Upper lobe of right lung (tissue), 1 donor: ENCODE measurements around the gene MLLT3. TPM values are rescaled to one million over a fixed set of nuclear protein-coding genes. Genes with fewer than 3 reads are reported as not detected.

Source experiments
- ATAC-seq: fragments of 200-7000 bp; cut with Tn5 transposase; one replicate; pipeline ENCODE4 v1.9.1; 2020; ENCODE audit warnings: mild to moderate bottlenecking, moderate library complexity
- DNase-seq: peaks from one replicate; pipeline ENCODE4 v3.0.0-alpha.2; 2020
- H3K27ac ChIP-seq: fragments of 200-600 bp; one replicate; pipeline ENCODE4 v1.8.0; 2022
- H3K27me3 ChIP-seq: fragments of 200-600 bp; one replicate; pipeline ENCODE4 v1.8.0; 2022; ENCODE audit warnings: mild to moderate bottlenecking
- H3K36me3 ChIP-seq: fragments of 200-600 bp; one replicate; pipeline ENCODE4 v1.8.0; 2022
- H3K4me1 ChIP-seq: fragments of 200-600 bp; one replicate; pipeline ENCODE4 v1.8.0; 2022
- H3K4me3 ChIP-seq: fragments of 200-600 bp; one replicate; pipeline ENCODE4 v1.8.0; 2022; ENCODE audit warnings: mild to moderate bottlenecking
- H3K9me3 ChIP-seq: fragments of 200-600 bp; one replicate; pipeline ENCODE4 v1.8.0; 2022
- CTCF ChIP-seq: fragments of 200-600 bp; IDR thresholded peaks from one replicate; pipeline ENCODE4 v1.8.0; 2022; ENCODE audit warnings: antibody characterized with exemption
- intact Hi-C: fragments of 100-400 bp; cut with DNase I; formaldehyde crosslinking; loops from one replicate; pipeline ENCODE4 v1.11.0; 2022
- total RNA-seq: library from RNA; stranded (reverse); fragmentation: NEBNext Ultra II Directional; extraction: Animal tissue kit (Norgen Biotek cat#: 25700); gene quantifications from one replicate; pipeline ENCODE4 v1.2.1, GENCODE V29; 2021
- donor health status: DM: no; HTN: yes; CAD: no; lungs with severe emphysema.

The MLLT3 gene
- total RNA-seq, 1 donor from 2014 or later = 15.4 TPM

GRCh38 chr9:20398536-20399338 is 223.6 kb downstream of the MLLT3 start:
- ATAC-seq (no peak), DNase-seq (no peak)
- Histone ChIP-seq H3K4me1 (no peaks in the 10 kb centered on the region), H3K27me3 (no peaks in the 10 kb centered on the region), H3K36me3 (no peaks in the 10 kb centered on the region), H3K9me3 (no peaks in the 10 kb centered on the region), H3K4me3 (no peak overlapping the region), H3K27ac (no peak overlapping the region)
- TF ChIP-seq CTCF = no peak
- intact Hi-C loops = no loop called here

GRCh38 chr9:20397348-20397747 is 225.0 kb downstream of the MLLT3 start:
- Histone ChIP-seq H3K27ac (no peak overlapping the region), H3K4me1 (no peaks in the 10 kb centered on the region), H3K9me3 (no peaks in the 10 kb centered on the region), H3K4me3 (no peak overlapping the region), H3K27me3 (no peaks in the 10 kb centered on the region), H3K36me3 (no peaks in the 10 kb centered on the region)
- intact Hi-C loops = no loop called here
- TF ChIP-seq CTCF = no peak
- DNase-seq (no peak), ATAC-seq (no peak)

- ATAC-seq (no peak), DNase-seq (no peak)
- no peak overlapping the region for H3K4me3 ChIP-seq
- intact Hi-C loops = no loop called here
- TF ChIP-seq CTCF = no peak
- H3K27me3 ChIP-seq = no peaks in the 10 kb centered on the region
- no peaks in the 10 kb centered on the region for H3K9me3 ChIP-seq
- H3K36me3 ChIP-seq = no peaks in the 10 kb centered on the region
- no peaks in the 10 kb centered on the region for H3K4me1 ChIP-seq
- H3K27ac ChIP-seq = no peak overlapping the region
Observed at GRCh38 chr9:20396509-20396908, 225.8 kb downstream of the MLLT3 start.

- Histone ChIP-seq H3K27me3 (no peaks in the 10 kb centered on the region), H3K27ac (no peak overlapping the region), H3K9me3 (no peaks in the 10 kb centered on the region), H3K4me1 (no peaks in the 10 kb centered on the region), H3K36me3 (no peaks in the 10 kb centered on the region), H3K4me3 (no peak overlapping the region)
- ATAC-seq (no peak), DNase-seq (no peak)
- intact Hi-C loops = no loop called here
- TF ChIP-seq CTCF = no peak
Observed at GRCh38 chr9:20395651-20396050, 226.6 kb downstream of the MLLT3 start.

GRCh38 chr9:20394969-20395368 is 227.3 kb downstream of the MLLT3 start:
- Histone ChIP-seq H3K4me3 (no peak overlapping the region), H3K9me3 (no peaks in the 10 kb centered on the region), H3K27ac (no peak overlapping the region), H3K36me3 (no peaks in the 10 kb centered on the region), H3K4me1 (no peaks in the 10 kb centered on the region), H3K27me3 (no peaks in the 10 kb centered on the region)
- DNase-seq (no peak), ATAC-seq (no peak)
- intact Hi-C loops = no loop called here
- TF ChIP-seq CTCF = no peak

GRCh38 chr9:20391208-20391607 is 231.1 kb downstream of the MLLT3 start:
- H3K4me1 ChIP-seq = no peaks in the 10 kb centered on the region
- no peak for TF ChIP-seq CTCF
- no peak for ATAC-seq

More at GRCh38 chr9:20391208-20391607, 231.1 kb downstream of the MLLT3 start:
- Histone ChIP-seq H3K4me3 (no peak overlapping the region), H3K27me3 (no peaks in the 10 kb centered on the region), H3K9me3 (no peaks in the 10 kb centered on the region), H3K27ac (no peak overlapping the region), H3K36me3 (no peaks in the 10 kb centered on the region)
- no peak for DNase-seq
- intact Hi-C loops = no loop called here
